HepG2 (cell line): ENCODE data around the gene AKAP12. TPM values are rescaled to one million over a fixed set of nuclear protein-coding genes. Genes with fewer than 3 reads are reported as not detected.

ENCODE experiments used
- FOXM1 ChIP-seq: sonication (generic); formaldehyde crosslinking; IDR thresholded peaks from 2 replicates; pipeline ENCODE4 v1.5.0; 2020; ENCODE audit warnings: missing genetic modification reagents
- MAFF ChIP-seq: IDR thresholded peaks from 2 replicates; pipeline ENCODE4 v1.6.1; 2011; ENCODE audit warnings: low read depth, low read length, improper control_type of control experiment
- PHF21A ChIP-seq: sonication (generic); formaldehyde crosslinking; IDR thresholded peaks from 2 replicates; pipeline ENCODE4 v1.5.0; 2020; ENCODE audit warnings: mild to moderate bottlenecking, missing genetic modification reagents
- POGZ ChIP-seq: sonication (generic); formaldehyde crosslinking; IDR thresholded peaks from 2 replicates; pipeline ENCODE4 v1.4.0; 2020; ENCODE audit warnings: mild to moderate bottlenecking, missing genetic modification reagents
- POLR2G ChIP-seq: fragments of 200-400 bp; formaldehyde crosslinking; IDR thresholded peaks from 2 replicates; pipeline ENCODE4 v1.6.1; 2018; ENCODE audit warnings: mild to moderate bottlenecking, low read depth, low read length, moderate library complexity
- ZNF318 ChIP-seq: sonication (generic); formaldehyde crosslinking; IDR thresholded peaks from 2 replicates; pipeline ENCODE4 v1.4.0; 2020; ENCODE audit warnings: mild to moderate bottlenecking, missing genetic modification reagents
- ZNF543 ChIP-seq: sonication (generic); formaldehyde crosslinking; IDR thresholded peaks from 2 replicates; pipeline ENCODE4 v1.4.0; 2020; ENCODE audit warnings: mild to moderate bottlenecking, missing genetic modification reagents
- polyA plus RNA-seq, 8 experiments: library from polyadenylated mRNA; depleted of rRNA in 3 of 8; stranded (reverse) in 7 of 8; unstranded in 1 of 8; fragments of >200 nt; fragmentation: Illumina TruSeq in 4 of 8; extraction: Trizol in 4 of 8; gene quantifications; 2 replicates each; pipeline versions ENCODE4 v1.2.1 to v1.2.3, GENCODE V29; 2011 to 2016; ENCODE audit warnings: low read depth in 4 of 8, missing spikeins in 1 of 8, mixed read lengths in 1 of 8; ENCODE audit not compliant: insufficient read depth in 1 of 8
- total RNA-seq, 5 experiments: library from RNA; depleted of rRNA; stranded (reverse); fragments of >200 nt; fragmentation: Illumina TruSeq; extraction: Trizol; gene quantifications; 2 replicates each; pipeline ENCODE4 v1.2.3, GENCODE V29; 2016; ENCODE audit warnings: low read depth in 1 of 5
- TF ChIP-seq, protein P1 (sequence below): sonication (generic); formaldehyde crosslinking; IDR thresholded peaks from 2 replicates; pipeline ENCODE4 v1.5.0; 2020; ENCODE audit warnings: mild to moderate bottlenecking, missing genetic modification reagents, borderline replicate concordance
- TF ChIP-seq, protein P2 (sequence below): sonication (generic); formaldehyde crosslinking; IDR thresholded peaks from 2 replicates; pipeline ENCODE4 v1.4.0; 2020; ENCODE audit warnings: missing genetic modification reagents, mild to moderate bottlenecking, borderline replicate concordance
- TF ChIP-seq, protein P3 (sequence below): sonication (generic); formaldehyde crosslinking; IDR thresholded peaks from 2 replicates; pipeline ENCODE4 v1.9.0; 2021; ENCODE audit warnings: missing genetic modification reagents, mild to moderate bottlenecking, borderline replicate concordance

AKAP12 gene
- total and polyA plus RNA-seq, 2 of the 13 experiments (the other 11 are each of a cell fraction or from before 2014, with no cell fraction given), result 10.6 to 19.0 TPM

DNA sequence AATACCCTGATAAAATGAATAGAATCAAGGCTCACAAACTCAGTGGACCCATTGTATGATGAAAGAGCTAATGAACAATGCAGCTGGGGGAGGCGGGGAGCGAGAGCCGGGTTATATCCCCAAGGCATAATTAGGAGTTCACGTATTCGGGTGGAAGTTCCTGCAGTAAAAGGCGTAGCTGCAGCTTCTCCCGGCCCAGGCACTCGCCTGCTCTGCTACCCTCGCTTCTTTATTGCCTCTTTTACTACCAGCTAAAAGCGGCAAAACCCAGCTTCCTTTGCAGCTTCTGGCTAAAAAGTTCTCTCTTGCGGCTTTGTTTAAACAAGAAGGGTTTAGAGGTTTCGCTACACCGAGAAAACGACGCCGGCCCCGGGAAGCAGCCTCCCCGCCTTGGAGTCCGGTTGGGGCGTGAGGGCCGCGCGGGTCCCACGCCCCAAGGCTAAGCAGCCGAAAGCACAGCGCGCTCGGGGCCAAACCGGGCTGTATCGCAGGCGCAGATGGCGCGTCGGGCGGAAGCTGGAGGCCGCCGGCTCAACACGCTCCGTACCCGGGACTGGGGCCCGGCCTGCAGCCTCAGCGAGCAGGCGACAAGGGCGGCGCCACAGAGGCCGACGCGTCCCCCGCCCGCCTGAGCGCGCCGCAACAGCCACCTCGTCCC is 150.0 kb downstream of the AKAP12 start (continued):
- TF ChIP-seq, protein P1, sequence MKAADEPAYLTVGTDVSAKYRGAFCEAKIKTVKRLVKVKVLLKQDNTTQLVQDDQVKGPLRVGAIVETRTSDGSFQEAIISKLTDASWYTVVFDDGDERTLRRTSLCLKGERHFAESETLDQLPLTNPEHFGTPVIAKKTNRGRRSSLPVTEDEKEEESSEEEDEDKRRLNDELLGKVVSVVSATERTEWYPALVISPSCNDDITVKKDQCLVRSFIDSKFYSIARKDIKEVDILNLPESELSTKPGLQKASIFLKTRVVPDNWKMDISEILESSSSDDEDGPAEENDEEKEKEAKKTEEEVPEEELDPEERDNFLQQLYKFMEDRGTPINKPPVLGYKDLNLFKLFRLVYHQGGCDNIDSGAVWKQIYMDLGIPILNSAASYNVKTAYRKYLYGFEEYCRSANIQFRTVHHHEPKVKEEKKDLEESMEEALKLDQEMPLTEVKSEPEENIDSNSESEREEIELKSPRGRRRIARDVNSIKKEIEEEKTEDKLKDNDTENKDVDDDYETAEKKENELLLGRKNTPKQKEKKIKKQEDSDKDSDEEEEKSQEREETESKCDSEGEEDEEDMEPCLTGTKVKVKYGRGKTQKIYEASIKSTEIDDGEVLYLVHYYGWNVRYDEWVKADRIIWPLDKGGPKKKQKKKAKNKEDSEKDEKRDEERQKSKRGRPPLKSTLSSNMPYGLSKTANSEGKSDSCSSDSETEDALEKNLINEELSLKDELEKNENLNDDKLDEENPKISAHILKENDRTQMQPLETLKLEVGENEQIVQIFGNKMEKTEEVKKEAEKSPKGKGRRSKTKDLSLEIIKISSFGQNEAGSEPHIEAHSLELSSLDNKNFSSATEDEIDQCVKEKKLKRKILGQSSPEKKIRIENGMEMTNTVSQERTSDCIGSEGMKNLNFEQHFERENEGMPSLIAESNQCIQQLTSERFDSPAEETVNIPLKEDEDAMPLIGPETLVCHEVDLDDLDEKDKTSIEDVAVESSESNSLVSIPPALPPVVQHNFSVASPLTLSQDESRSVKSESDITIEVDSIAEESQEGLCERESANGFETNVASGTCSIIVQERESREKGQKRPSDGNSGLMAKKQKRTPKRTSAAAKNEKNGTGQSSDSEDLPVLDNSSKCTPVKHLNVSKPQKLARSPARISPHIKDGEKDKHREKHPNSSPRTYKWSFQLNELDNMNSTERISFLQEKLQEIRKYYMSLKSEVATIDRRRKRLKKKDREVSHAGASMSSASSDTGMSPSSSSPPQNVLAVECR (CRISPR knock-in tag), result peak; percentile 85
- TF ChIP-seq ZNF543 (CRISPR knock-in tag), result 0 out of 2 replicates have a peak, but pooled peaks have one; percentile 63
- TF ChIP-seq PHF21A (CRISPR knock-in tag), result no peak
- TF ChIP-seq POLR2G, result peak; percentile 93
- TF ChIP-seq, protein P2, sequence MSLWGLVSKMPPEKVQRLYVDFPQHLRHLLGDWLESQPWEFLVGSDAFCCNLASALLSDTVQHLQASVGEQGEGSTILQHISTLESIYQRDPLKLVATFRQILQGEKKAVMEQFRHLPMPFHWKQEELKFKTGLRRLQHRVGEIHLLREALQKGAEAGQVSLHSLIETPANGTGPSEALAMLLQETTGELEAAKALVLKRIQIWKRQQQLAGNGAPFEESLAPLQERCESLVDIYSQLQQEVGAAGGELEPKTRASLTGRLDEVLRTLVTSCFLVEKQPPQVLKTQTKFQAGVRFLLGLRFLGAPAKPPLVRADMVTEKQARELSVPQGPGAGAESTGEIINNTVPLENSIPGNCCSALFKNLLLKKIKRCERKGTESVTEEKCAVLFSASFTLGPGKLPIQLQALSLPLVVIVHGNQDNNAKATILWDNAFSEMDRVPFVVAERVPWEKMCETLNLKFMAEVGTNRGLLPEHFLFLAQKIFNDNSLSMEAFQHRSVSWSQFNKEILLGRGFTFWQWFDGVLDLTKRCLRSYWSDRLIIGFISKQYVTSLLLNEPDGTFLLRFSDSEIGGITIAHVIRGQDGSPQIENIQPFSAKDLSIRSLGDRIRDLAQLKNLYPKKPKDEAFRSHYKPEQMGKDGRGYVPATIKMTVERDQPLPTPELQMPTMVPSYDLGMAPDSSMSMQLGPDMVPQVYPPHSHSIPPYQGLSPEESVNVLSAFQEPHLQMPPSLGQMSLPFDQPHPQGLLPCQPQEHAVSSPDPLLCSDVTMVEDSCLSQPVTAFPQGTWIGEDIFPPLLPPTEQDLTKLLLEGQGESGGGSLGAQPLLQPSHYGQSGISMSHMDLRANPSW (CRISPR knock-in tag), result no peak
- TF ChIP-seq POGZ, result peak; percentile 50; the same call in 1 of the 2 replicates
- no peak for TF ChIP-seq MAFF
- no peak; the same call in 1 of the 2 replicates for TF ChIP-seq ZNF318
- TF ChIP-seq, protein P3, sequence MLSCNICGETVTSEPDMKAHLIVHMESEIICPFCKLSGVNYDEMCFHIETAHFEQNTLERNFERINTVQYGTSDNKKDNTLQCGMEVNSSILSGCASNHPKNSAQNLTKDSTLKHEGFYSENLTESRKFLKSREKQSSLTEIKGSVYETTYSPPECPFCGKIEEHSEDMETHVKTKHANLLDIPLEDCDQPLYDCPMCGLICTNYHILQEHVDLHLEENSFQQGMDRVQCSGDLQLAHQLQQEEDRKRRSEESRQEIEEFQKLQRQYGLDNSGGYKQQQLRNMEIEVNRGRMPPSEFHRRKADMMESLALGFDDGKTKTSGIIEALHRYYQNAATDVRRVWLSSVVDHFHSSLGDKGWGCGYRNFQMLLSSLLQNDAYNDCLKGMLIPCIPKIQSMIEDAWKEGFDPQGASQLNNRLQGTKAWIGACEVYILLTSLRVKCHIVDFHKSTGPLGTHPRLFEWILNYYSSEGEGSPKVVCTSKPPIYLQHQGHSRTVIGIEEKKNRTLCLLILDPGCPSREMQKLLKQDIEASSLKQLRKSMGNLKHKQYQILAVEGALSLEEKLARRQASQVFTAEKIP (CRISPR knock-in tag), result no peak
- TF ChIP-seq FOXM1 (CRISPR knock-in tag), result 0 out of 2 replicates have a peak, but pooled peaks have one; percentile 29
